SHP77 treated with DMSO at 0.1 percent for 48 hours (cell line): ENCODE measurements around the gene ZRANB3.
"Not testable (repeated sequence)": the region's sequence is repeated elsewhere in the genome, so short reads cannot be mapped to it uniquely, and the experiment has no call there.

Experiments
- DNase-seq: peaks from one replicate; lab custom pipeline; 2025; lab: John Stamatoyannopoulos, UW

The ZRANB3 gene

GRCh38 chr2:135490376-135490775 is 40.6 kb downstream of the ZRANB3 start:
- no peak for DNase-seq

- no peak for DNase-seq
These were observed 45.6 kb downstream of the ZRANB3 start for GRCh38 chr2:135485441-135485840.

GRCh38 chr2:135475128-135475527 is 55.9 kb downstream of the ZRANB3 start:
- no peak for DNase-seq

- no peak for DNase-seq
These were observed 57.5 kb downstream of the ZRANB3 start for GRCh38 chr2:135473567-135473966.

GRCh38 chr2:135471106-135471505 is 59.9 kb downstream of the ZRANB3 start:
- DNase-seq = no peak

- no peak for DNase-seq
These were observed 73.7 kb downstream of the ZRANB3 start for GRCh38 chr2:135457279-135457678.

GRCh38 chr2:135456835-135457234 is 74.2 kb downstream of the ZRANB3 start:
- DNase-seq = no peak

GRCh38 chr2:135456431-135456830 is 74.6 kb downstream of the ZRANB3 start:
- DNase-seq = no peak

GRCh38 chr2:135454608-135455007 is 76.4 kb downstream of the ZRANB3 start:
- no peak for DNase-seq

GRCh38 chr2:135453027-135453426 is 78.0 kb downstream of the ZRANB3 start:
- DNase-seq = not testable (repeated sequence)

GRCh38 chr2:135451966-135452365 is 79.1 kb downstream of the ZRANB3 start:
- no peak for DNase-seq

- not testable (repeated sequence) for DNase-seq
These were observed 88.0 kb downstream of the ZRANB3 start for GRCh38 chr2:135443013-135443412.

- DNase-seq = not testable (repeated sequence)
These were observed 95.9 kb downstream of the ZRANB3 start for GRCh38 chr2:135435155-135435554.

GRCh38 chr2:135424849-135425248 is 106.2 kb downstream of the ZRANB3 start:
- DNase-seq = no peak

GRCh38 chr2:135422898-135423297 is 108.1 kb downstream of the ZRANB3 start:
- DNase-seq = no peak

GRCh38 chr2:135411646-135412045 is 119.4 kb downstream of the ZRANB3 start:
- no peak for DNase-seq

GRCh38 chr2:135409436-135409835 is 121.6 kb downstream of the ZRANB3 start:
- DNase-seq = no peak

- DNase-seq = not testable (repeated sequence)
These were observed 134.8 kb downstream of the ZRANB3 start for GRCh38 chr2:135396259-135396658.

- DNase-seq = no peak
These were observed 144.0 kb downstream of the ZRANB3 start for GRCh38 chr2:135386993-135387392.

- DNase-seq = no peak
These were observed 152.4 kb downstream of the ZRANB3 start for GRCh38 chr2:135378591-135378990.

- DNase-seq = no peak
These were observed 157.3 kb downstream of the ZRANB3 start for GRCh38 chr2:135373702-135374101.

- DNase-seq = no peak
These were observed 181.1 kb downstream of the ZRANB3 start for GRCh38 chr2:135349941-135350340.

GRCh38 chr2:135348096-135348704 is 182.8 kb downstream of the ZRANB3 start:
- not testable (repeated sequence) for DNase-seq

GRCh38 chr2:135337071-135337470 is 193.9 kb downstream of the ZRANB3 start:
- DNase-seq = no peak
